ENCODE results near the gene ZNF219.
A peak's percentile ranks its signal among the peaks of the same experiment; 100 is the strongest.

ZNF219 gene

DNA sequence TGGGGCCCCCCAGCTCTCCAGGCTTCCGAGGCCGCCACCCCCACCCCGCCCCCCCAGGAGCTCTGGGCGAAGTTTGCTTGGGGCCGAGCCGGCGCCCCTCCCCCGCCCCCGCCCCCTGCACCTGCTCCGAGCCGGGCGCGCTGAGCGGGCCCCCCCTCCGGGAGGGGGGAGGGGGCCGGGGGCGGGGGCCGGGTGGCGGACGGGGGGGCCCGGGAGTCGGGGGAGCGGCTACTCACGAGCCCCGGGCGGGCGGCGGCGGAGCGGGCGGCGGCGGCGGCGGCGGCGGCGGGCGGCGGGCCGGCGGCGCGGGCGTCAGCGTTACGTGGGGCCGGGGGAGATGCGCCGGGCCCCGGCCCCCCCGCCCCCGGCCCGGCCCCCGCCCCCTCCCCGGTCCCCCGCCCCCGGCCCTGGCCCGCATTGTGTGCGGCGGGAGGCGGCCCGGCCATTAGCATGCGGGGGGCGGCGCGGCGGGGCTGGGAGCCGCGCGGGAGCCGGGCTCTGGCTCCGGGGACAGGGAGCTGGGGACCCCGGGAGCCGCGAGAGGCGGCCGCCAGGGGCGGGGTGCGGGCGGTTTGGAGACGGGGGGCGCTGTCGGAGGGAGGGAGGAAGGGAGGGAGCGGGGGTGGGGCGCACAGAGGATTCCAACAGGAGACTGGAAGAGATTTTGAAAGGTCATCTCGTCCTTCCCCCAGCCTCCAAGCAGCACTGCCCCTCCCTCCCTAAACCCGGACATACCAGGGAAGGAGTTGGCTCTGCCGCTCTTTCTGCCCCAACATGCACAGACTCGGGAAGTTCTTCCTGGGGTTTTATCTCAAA is at the start of gene ZNF219:
Gene ZNF219, minus strand, starts transcription at position 580 of the 816 bp plus-strand sequence. CDS start 5,064 bp downstream, outside the sequence.
- DNase-seq: peak; percentile 24

DNA sequence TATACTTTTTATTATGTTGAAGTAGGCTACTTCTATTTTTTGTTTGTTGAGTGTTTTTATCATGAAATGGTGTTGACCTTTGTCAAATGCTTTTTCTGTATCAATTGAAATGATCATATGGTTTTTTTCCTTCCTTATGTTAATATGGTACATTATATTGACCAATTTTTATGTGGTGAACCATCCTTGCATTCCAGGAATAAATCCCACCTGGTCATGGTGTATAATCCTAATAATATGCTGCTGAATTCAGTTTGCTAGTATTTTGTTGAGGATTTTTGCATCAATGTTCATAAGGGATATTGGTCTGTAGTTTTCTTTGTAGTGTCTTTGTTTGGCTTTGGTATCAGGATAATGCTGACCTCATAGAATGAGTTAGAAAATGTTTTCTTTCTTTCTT is 47.0 kb upstream of the ZNF219 start:
- DNase-seq: no peak

DNA sequence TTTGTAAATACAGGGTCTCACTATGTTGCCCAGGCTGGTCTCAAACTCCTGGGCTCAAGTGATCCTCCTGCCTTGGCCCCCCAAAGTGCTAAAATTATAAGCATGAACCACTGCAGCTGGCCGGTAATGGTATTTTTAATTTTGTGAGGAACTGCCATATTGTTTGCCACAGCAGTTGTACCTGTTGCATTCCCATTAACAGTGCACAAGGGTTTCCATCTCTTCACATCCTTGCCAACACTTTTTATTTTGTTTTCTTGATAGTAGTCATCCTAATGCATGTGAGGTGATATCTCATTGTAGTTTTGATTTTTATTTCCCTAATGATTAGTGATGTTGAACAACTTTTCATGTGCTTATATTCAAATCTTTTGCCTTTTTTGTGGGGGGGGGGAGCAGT is 43.9 kb upstream of the ZNF219 start:
- no peak for DNase-seq

DNA sequence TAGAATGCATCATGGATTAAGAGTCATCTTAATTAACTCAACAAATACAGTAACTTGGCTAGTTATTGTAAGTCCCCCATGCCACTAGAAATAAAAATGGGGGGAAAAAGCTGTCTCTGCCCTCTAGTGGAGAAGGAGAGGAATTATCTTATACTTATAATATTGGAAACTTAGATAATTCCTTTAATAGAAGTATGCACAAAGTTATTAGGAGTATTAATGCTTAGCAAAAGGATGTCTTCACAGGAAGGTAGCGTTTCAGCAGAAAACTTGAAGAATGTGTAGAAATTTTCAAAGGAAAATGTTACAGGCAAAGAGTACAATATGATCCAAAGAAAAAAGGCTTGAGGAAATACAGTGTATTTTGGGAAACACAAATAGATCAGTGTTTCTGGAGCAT is 37.6 kb upstream of the ZNF219 start:
- DNase-seq: no peak

DNA sequence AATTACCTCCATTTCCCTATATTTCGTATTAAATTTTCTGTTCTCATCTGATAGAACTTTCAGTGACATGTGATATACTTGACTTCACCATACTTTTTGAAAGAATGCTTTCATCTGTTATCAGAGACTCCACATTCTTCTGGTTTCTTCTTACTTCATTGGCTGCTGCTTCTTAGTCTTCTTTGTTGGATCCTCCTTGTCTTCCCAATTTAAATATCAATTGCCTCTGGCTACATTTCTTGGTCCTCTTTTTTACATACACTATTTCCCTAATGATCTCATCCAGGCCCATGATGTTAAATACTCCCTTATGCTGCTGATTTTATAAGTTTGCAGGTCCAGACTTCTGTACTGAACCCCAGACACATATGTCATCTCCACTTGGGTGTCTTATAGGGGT is 35.4 kb upstream of the ZNF219 start:
- DNase-seq: no peak

DNA sequence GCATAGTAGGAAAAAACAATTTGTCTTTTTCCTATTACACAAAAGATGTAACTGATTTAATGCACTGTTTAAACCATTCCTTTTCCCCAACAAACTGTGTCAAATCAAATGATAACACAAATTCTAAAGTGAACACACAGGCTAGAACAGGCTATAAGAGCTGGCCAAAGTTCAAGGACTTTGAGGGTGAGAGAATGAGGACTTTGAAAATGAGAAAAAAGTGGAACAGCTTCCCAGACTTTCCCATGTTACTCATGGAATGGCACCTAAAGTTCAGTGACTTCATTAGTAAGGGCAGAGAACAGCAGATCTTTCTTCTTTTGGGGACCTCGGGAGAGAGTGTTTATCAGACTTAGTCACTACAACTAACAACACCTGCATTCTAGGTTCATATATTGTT is 25.0 kb upstream of the ZNF219 start:
- no peak for DNase-seq

DNA sequence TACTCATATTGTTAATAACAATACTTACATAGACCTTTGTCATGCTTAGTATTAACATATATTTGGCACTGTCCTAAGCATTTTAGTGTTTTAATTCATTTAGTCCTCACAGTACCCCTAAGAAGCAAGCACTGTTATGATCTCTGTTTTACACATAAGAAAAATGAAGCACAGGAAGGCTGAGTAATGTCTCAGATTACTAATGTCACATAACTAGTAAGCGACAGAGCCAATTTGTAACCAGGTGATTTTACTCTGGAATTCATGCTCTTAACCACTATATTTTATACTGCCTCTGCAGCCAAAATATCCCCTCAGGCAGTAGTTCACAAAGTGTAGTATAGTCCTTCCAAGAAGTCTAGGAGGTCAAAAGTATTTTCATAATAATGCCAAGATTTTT is 22.7 kb upstream of the ZNF219 start:
- no peak for DNase-seq

DNA sequence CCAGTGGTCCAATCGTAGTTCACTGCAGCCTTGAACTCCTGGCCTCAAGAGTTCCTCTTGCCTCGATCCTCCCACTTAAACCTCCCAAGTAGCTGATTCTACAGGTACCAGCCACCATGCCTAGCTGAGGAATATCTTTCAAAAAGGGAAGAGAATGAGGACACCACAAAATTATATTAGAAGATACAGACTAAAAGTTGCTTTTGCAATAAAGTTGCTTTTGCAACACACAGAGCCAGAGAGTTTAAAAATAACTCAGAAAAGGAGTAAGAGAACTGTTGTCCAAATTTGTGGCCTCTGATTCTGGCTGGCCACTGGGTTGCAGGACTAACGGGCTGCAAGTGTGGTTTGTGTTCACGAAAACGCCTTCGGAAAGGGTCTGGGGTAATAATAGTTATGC is 22.2 kb upstream of the ZNF219 start:
- DNase-seq: no peak

DNA sequence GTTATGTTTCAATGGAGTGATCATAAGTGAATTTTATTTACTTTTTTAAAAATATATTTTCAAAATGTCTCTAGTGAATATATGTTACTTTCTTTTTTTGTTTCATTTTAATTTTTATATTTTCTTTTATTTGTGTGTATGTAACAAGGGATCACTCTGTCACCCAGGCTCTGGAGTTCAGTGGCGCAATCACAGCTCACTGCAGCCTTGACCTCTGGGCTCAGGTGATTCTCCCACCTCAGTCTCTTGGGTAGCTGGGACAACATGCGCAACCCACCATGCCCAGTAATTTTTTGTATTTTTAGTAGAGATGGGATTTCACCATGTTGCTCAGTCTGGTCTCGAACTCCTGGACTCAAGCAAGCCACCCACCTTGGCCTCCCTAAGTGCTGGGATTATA is 20.5 kb upstream of the ZNF219 start:
- no peak for DNase-seq

DNA sequence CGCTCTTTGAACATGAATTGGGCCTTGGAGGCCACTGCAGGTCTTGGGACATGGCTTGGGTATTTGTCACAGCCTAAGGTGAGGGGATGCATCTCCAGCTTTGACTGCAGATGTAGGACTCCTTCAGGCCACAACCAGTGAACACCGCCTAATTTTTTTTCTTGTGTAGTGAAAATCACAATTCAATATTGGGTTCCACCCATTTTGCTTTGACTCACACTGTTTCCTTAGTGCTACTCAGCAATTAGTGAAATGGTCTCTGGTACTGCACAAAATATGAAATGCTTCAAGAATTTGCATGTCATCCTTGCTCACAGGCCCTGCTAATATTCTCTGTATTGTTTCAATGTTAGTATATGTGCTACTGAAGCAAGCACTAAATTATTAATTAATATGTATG is 14.9 kb upstream of the ZNF219 start:
- DNase-seq: no peak

DNA sequence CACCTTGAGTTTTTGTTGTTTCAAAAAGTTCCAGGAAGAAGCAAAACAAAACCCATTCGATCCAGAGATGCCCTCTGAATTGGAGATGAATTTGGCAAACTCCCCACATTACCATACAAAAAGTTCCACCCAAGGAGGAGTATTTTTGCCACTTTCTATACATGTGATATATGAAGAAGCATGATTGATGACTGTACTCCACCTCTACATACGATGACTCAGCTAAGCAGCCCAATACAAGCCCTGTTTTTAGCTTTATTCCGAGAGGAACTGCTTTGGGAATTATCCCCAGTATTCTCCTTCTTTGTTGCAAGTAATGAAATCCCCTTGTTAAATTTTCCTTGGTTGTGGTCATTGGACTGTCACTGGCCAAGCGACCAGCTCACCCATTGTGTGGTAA is 13.8 kb upstream of the ZNF219 start:
- no peak for DNase-seq

DNA sequence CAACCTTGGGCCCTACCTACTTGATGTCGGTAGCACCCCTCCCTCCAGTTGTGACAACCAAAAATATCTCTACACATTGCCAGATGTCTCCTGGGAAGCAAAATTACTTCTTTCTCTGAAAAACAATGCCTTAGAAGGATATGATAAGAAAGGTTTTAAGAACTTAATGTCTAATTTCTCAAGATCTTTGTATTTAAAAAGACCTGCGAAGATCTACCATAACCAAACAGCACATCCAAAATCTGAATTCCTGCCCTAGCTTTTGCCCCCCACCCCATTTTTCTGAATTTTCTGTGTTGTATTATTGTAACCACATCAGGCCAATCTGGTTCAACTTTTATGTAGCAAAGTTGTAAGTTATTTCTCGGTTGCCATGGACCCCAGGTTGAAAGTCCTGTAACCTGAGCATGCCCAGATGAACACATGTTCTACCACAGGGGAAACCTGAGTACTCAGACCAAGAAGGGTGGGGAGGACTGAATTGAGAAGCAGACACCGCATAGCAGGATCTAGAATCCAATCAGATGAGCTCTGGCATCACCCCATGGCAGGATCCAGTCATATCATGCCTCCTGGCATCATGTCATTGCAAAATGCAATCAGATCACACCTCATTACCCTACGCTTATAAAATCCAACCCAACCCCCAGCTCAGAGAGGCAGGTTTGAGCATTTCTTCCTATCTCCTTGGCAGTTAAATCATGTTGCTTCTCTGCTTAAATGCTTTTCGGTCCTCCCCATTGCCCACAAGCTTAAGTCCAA is 11.1 kb upstream of the ZNF219 start:
- no peak for DNase-seq

DNA sequence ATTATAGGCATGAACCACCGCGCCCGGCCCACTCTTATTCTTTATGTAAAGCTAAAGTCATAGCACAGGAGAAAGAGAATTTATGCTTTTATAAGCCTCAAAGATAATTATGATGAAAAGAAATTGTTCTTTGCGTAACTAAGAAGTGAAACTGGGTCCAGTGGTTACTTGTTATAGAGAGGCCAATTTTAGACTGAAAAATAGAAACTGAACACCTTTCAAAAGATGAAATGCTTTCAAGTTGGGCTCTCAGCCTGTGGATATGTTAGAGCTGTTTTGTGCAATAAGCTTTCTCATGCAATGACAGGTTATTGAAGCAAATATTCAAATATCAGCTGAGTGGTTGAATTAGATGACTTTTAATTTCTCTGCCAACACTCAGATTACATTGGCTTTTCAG is 10.3 kb upstream of the ZNF219 start:
- no peak for DNase-seq

DNA sequence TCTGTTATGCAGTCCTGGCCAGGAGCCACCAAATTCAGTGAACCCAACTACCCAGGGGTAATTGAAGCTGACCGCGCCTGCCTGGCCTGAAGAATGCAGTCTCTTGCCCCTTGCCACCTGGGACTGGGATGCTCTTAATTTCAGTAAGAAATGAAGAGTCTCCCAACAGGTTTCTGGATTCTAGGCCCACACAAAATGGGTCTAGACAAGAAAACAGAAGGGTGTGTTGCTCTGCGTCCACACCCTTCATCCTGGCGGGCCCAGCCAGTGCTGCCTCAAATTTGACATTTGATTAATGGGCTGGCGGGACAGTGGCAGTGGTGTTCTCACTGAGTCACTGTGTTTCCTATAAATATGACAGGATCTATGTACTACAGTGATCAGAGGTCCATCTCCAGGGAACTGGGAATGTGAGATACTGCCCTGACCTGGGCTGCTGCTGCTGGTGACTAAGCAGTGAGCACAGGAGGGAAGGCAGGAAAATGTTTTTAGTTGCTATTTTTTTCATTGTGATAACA is 8.9 kb upstream of the ZNF219 start:
- DNase-seq: no peak

DNA sequence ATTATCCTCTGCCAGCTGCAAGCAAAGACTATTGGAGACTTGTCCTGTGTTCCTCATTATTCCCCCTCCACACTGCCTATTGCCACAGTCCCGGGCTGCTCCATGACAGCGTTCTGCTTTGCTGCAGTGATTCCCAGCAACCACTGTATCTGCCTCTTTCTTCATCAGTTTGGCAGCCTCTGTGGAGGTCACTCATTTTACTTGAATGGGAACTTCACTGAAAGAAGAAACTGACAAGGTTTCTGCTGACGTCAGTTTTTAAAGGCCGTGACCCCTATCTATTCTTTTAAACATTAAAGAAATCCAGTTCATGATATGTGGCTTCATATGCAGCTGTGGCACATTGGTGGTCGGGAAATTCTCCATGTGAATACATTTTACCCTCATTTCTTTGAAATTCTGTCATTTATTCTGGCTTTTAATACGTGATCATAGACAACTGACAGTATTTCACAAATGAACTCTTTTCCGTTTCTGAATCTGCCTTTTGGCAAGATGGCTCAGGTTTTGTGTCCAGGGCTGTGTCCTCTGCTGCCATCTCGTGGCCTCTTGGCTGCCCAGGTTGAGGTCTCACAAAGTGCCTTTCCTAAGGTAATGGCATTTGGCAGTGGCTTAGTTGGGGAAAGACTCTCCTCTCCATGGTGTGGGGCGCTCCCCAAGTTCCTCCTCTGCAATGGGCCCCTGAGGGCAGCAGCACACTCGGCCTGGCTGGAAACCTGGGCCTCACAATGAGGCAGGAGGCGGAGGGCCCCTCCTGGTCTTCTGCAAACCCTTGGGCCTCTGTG is 8.2 kb upstream of the ZNF219 start:
- DNase-seq: peak; percentile 83

DNA sequence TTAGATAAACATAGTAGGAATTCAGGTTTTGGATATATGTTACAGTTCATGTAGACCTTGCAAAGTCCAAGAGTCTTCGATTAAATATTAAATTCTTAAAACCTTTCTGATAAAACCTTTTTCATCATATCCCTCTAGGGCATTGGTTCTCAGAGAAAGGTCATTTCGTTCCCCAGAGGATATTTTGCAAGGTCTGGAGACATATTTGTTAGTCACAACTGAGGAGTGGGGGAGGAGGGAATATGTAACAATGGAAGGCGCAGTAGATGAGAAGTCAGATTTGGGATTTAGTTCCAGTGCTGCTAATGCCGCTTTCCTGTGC is 7.7 kb upstream of the ZNF219 start:
- no peak for DNase-seq

DNA sequence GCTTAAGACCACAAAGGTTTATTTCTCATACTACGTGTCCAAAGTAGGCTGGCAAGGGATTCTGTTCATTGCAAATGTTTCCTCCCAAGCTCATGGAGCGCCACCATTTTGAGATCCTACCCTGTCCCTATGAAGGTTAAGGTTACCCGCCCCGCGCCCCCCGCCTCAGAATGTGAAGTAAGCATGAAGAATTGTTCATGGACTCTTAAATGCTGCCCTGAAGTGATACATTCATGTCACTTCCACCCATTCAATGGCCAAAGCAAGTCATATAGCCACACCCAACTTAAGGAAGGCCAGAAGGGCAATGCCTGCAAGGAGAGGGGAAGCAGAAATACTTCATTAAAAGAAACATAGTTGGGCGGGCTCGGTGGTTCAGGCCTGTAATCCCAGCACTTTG is 6.6 kb upstream of the ZNF219 start:
- DNase-seq: no peak

DNA sequence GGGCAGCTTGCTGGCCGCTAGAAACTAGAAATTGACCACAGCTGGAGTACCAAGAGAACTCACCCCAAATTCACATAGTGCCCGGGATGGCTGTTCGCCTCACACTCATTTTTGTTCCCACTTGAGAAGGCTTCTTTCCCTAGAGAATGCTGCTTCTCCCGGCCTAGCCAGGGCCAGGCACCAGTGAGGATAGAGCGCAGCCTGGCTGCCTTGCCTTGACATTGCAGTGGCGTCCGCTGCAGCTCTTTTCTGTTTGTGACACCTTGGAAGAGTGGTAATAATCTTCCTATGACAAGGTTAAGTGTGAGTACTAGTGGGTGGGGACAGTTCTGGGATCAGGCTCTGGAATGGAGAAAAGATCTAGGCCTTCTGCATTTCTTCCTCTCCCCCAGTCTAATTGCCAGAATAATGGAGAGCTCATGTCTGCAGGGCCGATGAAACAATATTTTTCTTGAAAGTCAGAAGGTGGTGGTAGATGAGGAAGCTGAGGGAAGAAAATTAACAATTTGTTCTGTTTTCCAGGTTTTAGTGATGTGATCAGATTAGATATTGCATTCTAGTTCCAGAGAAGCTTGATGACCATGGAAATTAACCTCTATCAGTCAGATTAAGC is 6.1 kb upstream of the ZNF219 start:
- DNase-seq: peak; percentile 82

DNA sequence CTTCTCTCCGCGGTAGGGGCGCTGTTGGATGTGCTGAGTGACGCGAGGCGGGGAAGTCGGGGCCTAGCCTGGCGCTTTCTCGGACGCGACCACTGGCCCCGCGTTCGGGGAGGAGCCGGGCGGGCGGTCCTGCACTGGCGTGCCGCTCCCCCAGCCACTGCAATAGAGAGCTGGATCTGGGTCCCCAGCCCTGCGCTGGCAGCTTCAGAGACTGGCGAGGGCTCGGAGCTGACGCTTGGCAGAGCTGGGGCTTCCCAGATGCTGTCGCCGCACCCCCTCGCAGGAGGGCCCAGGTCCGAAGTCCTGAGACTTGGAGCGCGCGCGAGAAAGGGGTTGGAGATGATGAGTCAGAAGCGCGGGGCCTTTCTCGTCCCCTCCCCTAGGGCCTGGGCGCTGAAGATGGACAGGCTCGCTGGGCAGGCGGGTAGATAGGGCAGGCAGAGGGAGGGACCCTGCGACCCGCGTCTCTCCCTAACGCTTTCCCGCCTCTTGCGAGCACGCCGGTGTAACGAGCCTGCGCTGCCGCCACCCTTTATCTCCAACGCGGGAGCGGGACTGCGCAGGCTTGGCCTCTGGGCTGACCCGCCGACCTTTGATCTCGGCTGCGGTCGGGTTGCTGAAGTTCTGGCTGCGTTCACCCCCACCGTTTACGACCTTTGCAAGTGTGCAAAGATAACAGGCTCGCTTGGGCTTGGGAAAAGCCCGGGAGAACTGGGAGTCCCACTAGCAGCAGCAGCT is 5.4 kb upstream of the ZNF219 start:
- peak; percentile 91 for DNase-seq

DNA sequence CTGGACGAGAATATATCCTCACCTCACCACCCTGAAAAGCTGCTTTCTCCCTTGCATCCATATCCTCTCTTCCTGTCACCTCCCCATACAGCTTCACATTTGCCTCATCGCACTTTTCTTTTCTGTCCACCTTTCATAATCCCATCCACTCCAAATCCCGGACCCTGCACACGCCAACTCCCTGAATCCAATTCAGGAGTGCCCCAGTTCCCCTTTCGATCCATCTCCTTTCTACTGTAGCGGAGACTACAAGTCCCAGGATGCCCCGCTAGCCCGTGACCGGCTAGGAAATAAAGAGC is 4.9 kb upstream of the ZNF219 start:
- no peak for DNase-seq

DNA sequence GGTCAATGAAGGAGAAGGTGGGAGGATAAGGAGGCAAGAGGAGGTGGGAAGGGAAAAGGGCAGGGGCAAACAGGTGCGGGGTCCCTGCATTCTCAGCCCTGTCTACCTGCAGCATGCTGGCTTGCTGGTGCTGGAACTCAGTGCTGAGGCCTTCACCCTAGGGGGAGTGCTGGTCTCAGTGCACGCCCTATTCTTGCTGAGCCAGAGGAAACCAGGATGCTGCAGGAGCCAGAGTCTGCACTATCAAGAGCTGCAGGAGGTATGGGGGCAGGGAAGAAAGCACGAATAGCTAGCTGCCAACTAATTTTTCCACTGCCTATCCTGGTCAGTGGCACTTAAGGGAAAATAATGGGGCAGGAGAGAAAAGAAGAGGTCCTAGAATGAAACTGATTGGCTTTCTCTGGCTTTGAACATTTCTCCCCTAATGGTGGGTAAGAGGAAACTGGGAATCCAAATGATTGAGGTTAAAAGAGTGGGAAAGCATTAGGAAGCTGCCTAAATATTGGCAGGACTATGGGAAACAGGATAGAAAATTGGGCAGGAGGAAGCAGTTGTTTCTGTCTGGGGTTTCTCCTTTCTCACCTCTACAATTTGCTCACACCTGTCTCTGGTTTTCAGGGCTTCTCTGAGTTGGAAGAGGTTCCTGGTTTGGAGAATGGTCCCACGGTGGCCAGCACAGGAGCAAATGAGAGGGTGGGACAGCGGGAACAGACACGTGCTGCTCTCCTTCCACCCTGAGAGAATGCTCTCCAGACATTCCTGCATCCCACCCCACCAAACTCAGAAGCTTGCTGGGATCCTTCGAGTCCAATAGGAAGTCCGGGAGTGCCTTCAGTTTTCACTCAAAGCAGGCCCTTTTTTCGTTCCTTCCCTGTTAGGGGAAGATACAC is 4.3 kb upstream of the ZNF219 start:
- DNase-seq: no peak

Measured in NCI-H1694 (cell line).